ENCODE data around the gene INAFM2. TPM values are rescaled to one million over a fixed set of nuclear protein-coding genes. Genes with fewer than 3 reads are reported as not detected.

The INAFM2 gene
- total RNA-seq, 1 experiment from 2014 or later = 25.4 TPM

- Histone ChIP-seq H3K18ac (ENCODE audit: insufficient read length, low read depth, low read length) (no peak overlapping the region), H2BK12ac (ENCODE audit: insufficient read length, low read depth, low read length) (no peak overlapping the region), H3K79me1 (ENCODE audit: insufficient read depth, low read depth, low read length, poor library complexity, severe bottlenecking) (no peaks in the 10 kb centered on the region), H2BK20ac (ENCODE audit: low read depth, low read length, poor library complexity, severe bottlenecking) (no peak overlapping the region), H3K4ac (ENCODE audit: low read depth, low read length) (no peak overlapping the region), H2BK5ac (ENCODE audit: insufficient read length, low read length) (no peak overlapping the region), H3K79me2 (ENCODE audit: insufficient read depth, low read length) (no peaks in the 10 kb centered on the region), H3K4me2 (ENCODE audit: insufficient read depth, insufficient read length, low read length) (no peak overlapping the region), H3K4me1 (ENCODE audit: insufficient read depth, low read length) (peaks cover 6% of the 10 kb centered on the region; the same call in 1 of the 2 replicates), H3K23ac (ENCODE audit: insufficient read length, low read depth, low read length) (no peak overlapping the region), H3K56ac (ENCODE audit: insufficient read length, low read depth, low read length) (no peak overlapping the region), H3K14ac (ENCODE audit: insufficient read depth, low read length) (no peak overlapping the region), H3K27me3 (ENCODE audit: insufficient read depth, low read length) (no peaks in the 10 kb centered on the region), H3K9ac (ENCODE audit: extremely low read depth, insufficient read length, low read length) (no peak overlapping the region), H4K5ac (ENCODE audit: insufficient read length, low read depth, low read length) (no peak overlapping the region), H3T11ph (ENCODE audit: low read length) (no peak overlapping the region), H3K23me2 (ENCODE audit: insufficient read length, low read depth, low read length, poor library complexity, severe bottlenecking) (no peaks in the 10 kb centered on the region), H3K9me3 (ENCODE audit: control insufficient read depth, low read depth, low read length) (no peaks in the 10 kb centered on the region), H2BK120ac (ENCODE audit: low read depth, low read length, poor library complexity, severe bottlenecking) (no peak overlapping the region), H2AK5ac (ENCODE audit: insufficient read length, low read length) (no peak overlapping the region), H4K8ac (replicated peaks; ENCODE audit: insufficient read length, low read depth, low read length) (no peak overlapping the region), H4K20me1 (ENCODE audit: control insufficient read depth, insufficient read depth, insufficient read length) (no peaks in the 10 kb centered on the region), H2AFZ (ENCODE audit: low read length) (no peak overlapping the region), H4K91ac (ENCODE audit: insufficient read length, low read depth, low read length) (no peak overlapping the region), H2BK15ac (ENCODE audit: low read depth, low read length) (no peak overlapping the region), H3K27ac (ENCODE audit: insufficient read length, low read depth, low read length) (no peak overlapping the region)
- Mint-ChIP-seq H3K27me3 (ENCODE audit: low read depth) (peaks cover 25% of the 10 kb centered on the region), H3K4me3 (no peak overlapping the region), H3K36me3 (ENCODE audit: insufficient read depth in 1 of 3, low read depth in 3 of 3) (no peaks in the 10 kb centered on the region; a peak in 1 of 7 replicates), H3K4me1 (peaks cover 35 to 42% of the 10 kb centered on the region in 2 experiments), H3K9me3 (no peaks in the 10 kb centered on the region; a peak in 1 of 5 replicates), H3K27ac (no peak overlapping the region; a peak in 1 of 7 replicates)
- TF ChIP-seq CTCF (conservative IDR thresholded peaks at IDR 0.05) = no peak
- DNase-seq = no peak
- WGBS (ENCODE audit: extremely low coverage, insufficient read length, low lambda C conversion rate) = no CpG with 5 or more reads among the region's 5 CpGs
These were observed 17.1 kb upstream of the INAFM2 start for GRCh38 chr15:40306371-40306770.
